ENCODE data around the gene SPEN.

DNA sequence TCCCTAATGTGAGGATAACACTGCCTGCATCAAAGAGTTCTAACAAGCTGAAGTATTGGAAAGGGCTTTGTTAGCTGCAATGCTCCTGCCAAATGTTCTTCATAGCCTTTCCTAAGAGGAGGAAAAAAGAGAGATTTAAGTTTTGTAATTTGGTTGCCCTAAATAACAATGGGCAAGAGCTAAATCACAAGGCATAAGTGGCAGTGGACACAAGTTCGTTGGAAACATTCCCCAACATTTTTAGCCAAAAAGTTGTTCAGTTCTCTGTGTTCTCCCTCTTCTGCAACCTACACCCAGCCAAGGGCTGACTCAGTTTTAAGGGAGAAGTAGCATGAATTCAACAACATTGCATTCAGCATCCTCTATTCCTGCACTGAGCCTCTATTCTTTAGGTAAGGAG, 37.4 kb upstream of the SPEN start:
- TF ChIP-seq POLR2AphosphoS5 (IDR thresholded peaks at IDR 0.05; ENCODE audit: borderline replicate concordance, low read depth, low read length): no peak
- TF ChIP-seq EZH2 (IDR thresholded peaks at IDR 0.05): no peak
- no peak for TF ChIP-seq FOXP2 (optimal IDR thresholded peaks at IDR 0.05; ENCODE audit: control extremely low read depth, extremely low read length, insufficient read depth)
